Lung (tissue), 12 donors: ENCODE results near the gene TEKTIP1. TPM values are rescaled to one million over a fixed set of nuclear protein-coding genes. Genes with fewer than 3 reads are reported as not detected.
"Not testable (repeated sequence)": the region's sequence is repeated elsewhere in the genome, so short reads cannot be mapped to it uniquely, and the experiment has no call there.

Source experiments
- ATAC-seq: fragments of 200-7000 bp; cut with Tn5 transposase; one replicate; pipeline ENCODE4 v1.9.1; 2020; ENCODE audit warnings: moderate number of reproducible peaks; ENCODE audit not compliant: insufficient read depth, low FRiP score
- DNase-seq, 3 donors: peaks; one replicate each; pipeline ENCODE4 v3.0.0-alpha.2; 2013 to 2017
- H3K27ac ChIP-seq, 2 donors: one replicate each; pipeline ENCODE4 v1.5.1; 2013; ENCODE audit warnings: mild to moderate bottlenecking in 2 of 2, moderate library complexity in 2 of 2, control low read depth in 1 of 2, inconsistent platforms in 1 of 2, low read depth in 1 of 2, low read length in 1 of 2
- H3K27me3 ChIP-seq, 3 donors: one replicate each; pipeline ENCODE4 v1.5.1; 2013; ENCODE audit warnings: low read length in 2 of 3; ENCODE audit not compliant: control insufficient read depth in 3 of 3, insufficient read depth in 3 of 3
- H3K36me3 ChIP-seq, 4 donors: one replicate each; pipeline ENCODE4 v1.5.1; 2013; ENCODE audit warnings: low read length in 4 of 4, mild to moderate bottlenecking in 1 of 4, moderate library complexity in 1 of 4; ENCODE audit not compliant: control insufficient read depth in 4 of 4, insufficient read depth in 4 of 4
- H3K4me1 ChIP-seq, 5 donors: one replicate each; pipeline ENCODE4 v1.5.1; 2013; ENCODE audit warnings: low read length in 5 of 5, mild to moderate bottlenecking in 2 of 5, moderate library complexity in 1 of 5; ENCODE audit not compliant: control insufficient read depth in 5 of 5, insufficient read depth in 5 of 5
- H3K4me3 ChIP-seq: one replicate; pipeline ENCODE4 v1.5.1; 2013; ENCODE audit warnings: mild to moderate bottlenecking, control low read depth, moderate library complexity
- H3K9ac ChIP-seq, 2 donors: one replicate each; pipeline ENCODE4 v1.5.1; 2013; ENCODE audit warnings: low read length in 2 of 2, control low read depth in 1 of 2; ENCODE audit not compliant: insufficient read depth in 1 of 2
- H3K9me3 ChIP-seq, 4 donors: one replicate each; pipeline ENCODE4 v1.5.1; 2013; ENCODE audit warnings: low read length in 3 of 4, mild to moderate bottlenecking in 1 of 4, moderate library complexity in 1 of 4; ENCODE audit not compliant: control insufficient read depth in 4 of 4, insufficient read depth in 3 of 4
- WGBS, 2 donors: extraction: QIAGEN DNeasy Blood & Tissue Kit; methylation state at CpG; one replicate each; pipeline ENCODE4 v1.1.7; 2013; 5-methylcytosine and 5-hydroxymethylcytosine counted together
- polyA plus RNA-seq, 2 donors: library from polyadenylated mRNA; stranded (reverse); fragments of 200-250 nt; gene quantifications; one replicate each; pipeline ENCODE4 v1.2.1, GENCODE V29; 2013
- total RNA-seq, 2 donors: library from RNA; depleted of rRNA in 1 of 2; stranded (reverse); fragments of >200 nt in 1 of 2; gene quantifications; one replicate each; pipeline ENCODE4 v1.2.1, GENCODE V29; 2014 to 2021
- TF ChIP-seq, protein P1 (sequence below): IDR thresholded peaks from 2 replicates; pipeline ENCODE4 v1.5.1; 2012; ENCODE audit warnings: mild to moderate bottlenecking; ENCODE audit errors: control extremely low read depth, extremely low read depth
- donor health status: control.
- donor health status: control.
- donor health status: Bipolar disorder and iron deficiency.
- donor health status: healthy.
- donor health status: DM: yes; HTN: yes; CAD: no.

Gene TEKTIP1
- total and polyA plus RNA-seq, 4 donors = 0.20 to 5.8 (median 0.91) TPM

DNA sequence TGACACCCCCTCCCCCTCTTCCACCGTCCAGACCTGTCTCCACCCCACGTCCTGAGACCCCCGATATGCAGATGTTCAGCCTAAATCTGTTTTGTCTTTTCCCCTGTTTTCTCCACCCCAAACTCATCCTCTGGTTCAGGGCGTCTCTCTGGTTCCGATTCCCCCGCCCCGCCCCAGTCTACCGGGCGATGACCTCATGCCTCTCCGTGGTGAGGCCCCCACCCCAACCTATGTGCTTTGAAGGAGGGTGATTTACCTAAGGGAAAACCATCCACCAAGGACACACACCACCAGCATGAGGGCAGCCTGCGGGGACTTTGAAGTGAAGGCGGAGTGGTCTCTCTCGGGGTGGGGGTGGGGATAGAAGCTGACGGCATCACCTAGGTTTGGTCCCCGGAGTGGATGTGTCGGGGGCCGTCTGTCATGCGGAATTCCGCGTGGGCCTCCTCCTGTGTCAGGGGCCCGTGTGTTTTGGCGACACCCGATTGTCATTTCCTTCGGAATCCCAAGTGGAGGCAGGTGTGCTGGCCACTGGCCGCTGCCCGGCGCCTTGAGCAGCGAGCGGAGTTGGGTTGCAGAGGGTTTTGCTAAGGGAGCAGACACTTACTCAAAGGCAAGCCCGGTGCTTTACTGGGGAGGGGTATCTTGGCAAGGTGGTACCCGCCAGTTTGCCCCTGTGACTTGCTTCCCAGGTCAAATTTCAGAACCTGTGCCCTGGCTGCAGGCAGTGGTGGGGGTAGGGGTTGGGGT lies 31.4 kb upstream of the TEKTIP1 start:
- H3K4me1 ChIP-seq = peaks cover 0 to 18% (median 5%) of the 10 kb centered on the region in 5 donors
- H3K9me3 ChIP-seq = no peaks in the 10 kb centered on the region
- H3K27ac ChIP-seq = peak overlapping the region in 1 of 2 donors; percentile 15
- peaks cover 0 to 15% (median 9%) of the 10 kb centered on the region in 4 donors for H3K36me3 ChIP-seq
- H3K9ac ChIP-seq = peak overlapping the region; percentile 17 to 63
- 38 to 55% methylated on average over 31 of the region's 31 CpGs for WGBS, 2 donors
- no peak for ATAC-seq
- no peaks in the 10 kb centered on the region for H3K27me3 ChIP-seq
- DNase-seq = peak; percentile 21 to 22 (median 22)
- H3K4me3 ChIP-seq = peak overlapping the region; percentile 83
- TF ChIP-seq, protein P1, sequence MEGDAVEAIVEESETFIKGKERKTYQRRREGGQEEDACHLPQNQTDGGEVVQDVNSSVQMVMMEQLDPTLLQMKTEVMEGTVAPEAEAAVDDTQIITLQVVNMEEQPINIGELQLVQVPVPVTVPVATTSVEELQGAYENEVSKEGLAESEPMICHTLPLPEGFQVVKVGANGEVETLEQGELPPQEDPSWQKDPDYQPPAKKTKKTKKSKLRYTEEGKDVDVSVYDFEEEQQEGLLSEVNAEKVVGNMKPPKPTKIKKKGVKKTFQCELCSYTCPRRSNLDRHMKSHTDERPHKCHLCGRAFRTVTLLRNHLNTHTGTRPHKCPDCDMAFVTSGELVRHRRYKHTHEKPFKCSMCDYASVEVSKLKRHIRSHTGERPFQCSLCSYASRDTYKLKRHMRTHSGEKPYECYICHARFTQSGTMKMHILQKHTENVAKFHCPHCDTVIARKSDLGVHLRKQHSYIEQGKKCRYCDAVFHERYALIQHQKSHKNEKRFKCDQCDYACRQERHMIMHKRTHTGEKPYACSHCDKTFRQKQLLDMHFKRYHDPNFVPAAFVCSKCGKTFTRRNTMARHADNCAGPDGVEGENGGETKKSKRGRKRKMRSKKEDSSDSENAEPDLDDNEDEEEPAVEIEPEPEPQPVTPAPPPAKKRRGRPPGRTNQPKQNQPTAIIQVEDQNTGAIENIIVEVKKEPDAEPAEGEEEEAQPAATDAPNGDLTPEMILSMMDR = no peak

DNA sequence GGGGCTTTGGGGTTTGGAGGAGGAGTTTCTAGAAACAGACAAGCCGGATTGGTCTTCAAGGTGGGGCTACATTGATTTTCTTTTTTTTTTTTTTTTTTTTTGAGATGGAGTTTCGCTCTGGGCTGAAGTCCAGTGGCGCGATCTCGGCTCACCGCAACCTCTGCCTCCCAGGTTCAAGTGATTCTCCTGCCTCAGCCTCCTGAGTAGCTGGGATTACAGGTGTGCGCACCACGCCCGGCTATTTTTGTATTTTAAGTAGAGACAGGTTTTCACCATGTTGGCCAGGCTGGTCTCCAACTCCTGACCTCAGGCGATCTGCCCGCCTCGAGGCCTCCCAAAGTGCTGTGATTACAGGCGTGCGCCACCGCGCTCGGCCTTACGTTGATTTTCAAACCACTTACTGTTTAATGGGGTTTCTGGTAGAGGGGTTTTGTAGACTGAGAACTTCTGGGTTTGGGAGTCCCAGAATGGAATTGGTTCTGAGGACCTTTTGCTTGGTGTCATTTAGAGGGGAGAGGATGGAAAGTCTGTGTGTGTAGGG lies 30.8 kb upstream of the TEKTIP1 start:
- DNase-seq, H3K27ac ChIP-seq, H3K4me3 ChIP-seq: not testable (repeated sequence)

DNA sequence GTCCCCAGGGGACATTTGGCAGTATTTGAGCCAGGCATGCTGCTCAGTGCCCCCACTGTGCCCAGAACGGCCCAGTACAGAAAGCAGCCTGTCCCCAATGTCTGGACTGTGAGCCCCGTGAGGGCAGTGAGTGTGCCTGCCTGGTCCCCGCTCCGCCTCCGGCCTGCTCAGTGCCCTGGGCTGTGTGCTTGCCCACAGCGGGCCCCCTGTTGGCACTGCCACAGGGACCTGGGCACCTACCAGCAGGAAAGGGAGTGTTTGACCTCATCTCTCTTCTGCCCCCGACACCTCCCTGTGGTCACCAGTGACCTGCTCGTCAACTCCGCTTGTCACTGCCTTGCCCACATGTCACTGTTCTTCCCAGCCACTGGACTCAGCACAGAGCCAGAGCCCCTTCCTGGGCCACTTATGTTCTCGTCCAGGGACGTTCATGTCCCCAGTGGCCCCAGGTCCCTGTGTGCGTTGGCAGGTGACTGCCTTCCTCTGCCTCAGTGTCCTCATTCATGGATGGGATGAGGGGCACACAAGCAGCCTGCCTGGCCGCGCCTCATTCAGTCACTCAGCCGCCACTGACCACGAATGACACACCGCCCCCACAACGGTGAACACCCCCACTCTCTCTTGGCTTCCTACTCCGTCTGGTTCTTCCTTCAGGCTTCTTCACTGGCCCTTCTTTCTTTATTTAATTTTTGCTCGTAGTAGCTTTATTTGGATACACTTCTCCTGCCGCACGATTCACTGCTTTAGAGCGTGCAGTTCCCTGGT lies 30.0 kb upstream of the TEKTIP1 start:
- TF ChIP-seq, protein P1 = no peak
- no peak overlapping the region for H3K27ac ChIP-seq
- 86 to 88% methylated on average over 23 of the region's 23 CpGs for WGBS, 2 donors
- ATAC-seq = no peak
- H3K4me1 ChIP-seq = peaks cover 0 to 18% (median 5%) of the 10 kb centered on the region in 5 donors
- H3K36me3 ChIP-seq = peaks cover 0 to 15% (median 9%) of the 10 kb centered on the region in 4 donors
- no peak for DNase-seq
- H3K9me3 ChIP-seq = no peaks in the 10 kb centered on the region
- H3K9ac ChIP-seq = no peak overlapping the region
- no peaks in the 10 kb centered on the region for H3K27me3 ChIP-seq
- no peak overlapping the region for H3K4me3 ChIP-seq

More for the DNA sequence above, 30.8 kb upstream of the TEKTIP1 start:
- WGBS, 2 donors = 90 to 94% methylated on average over 17 to 18 of the region's 18 CpGs
- H3K9ac ChIP-seq, H3K27me3 ChIP-seq, ATAC-seq, H3K9me3 ChIP-seq: not testable (repeated sequence)
- peaks cover 0 to 15% (median 9%) of the 10 kb centered on the region in 4 donors for H3K36me3 ChIP-seq
- peaks cover 0 to 18% (median 5%) of the 10 kb centered on the region in 5 donors for H3K4me1 ChIP-seq

DNA sequence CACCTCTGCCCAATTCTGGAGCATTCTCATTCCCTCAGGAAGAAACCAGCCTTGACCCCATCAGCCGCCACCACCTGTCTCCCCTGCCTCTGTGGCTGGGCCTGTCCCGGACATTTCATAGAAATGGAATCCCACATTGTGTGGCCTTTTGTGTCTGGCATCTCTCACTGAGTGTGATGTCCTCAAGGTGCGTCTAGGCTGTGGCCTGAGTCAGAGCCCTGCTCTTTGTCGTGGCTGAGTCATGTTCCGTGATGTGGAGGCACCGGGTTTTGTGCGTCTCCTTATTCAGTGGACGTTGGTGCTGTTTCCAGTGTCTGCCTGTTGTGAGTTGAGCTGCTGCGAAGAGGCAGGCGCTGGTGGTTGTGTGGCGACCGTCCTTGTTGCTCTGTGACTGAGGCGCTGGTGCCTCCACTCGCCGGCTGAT lies 29.4 kb upstream of the TEKTIP1 start:
- H3K27me3 ChIP-seq = no peaks in the 10 kb centered on the region
- peaks cover 0 to 18% (median 5%) of the 10 kb centered on the region in 5 donors for H3K4me1 ChIP-seq

More for the DNA sequence above, 29.4 kb upstream of the TEKTIP1 start:
- Histone ChIP-seq H3K4me3 (no peak overlapping the region), H3K9ac (no peak overlapping the region), H3K36me3 (peaks cover 0 to 15% (median 9%) of the 10 kb centered on the region in 4 donors), H3K9me3 (no peaks in the 10 kb centered on the region), H3K27ac (no peak overlapping the region)
- WGBS, 2 donors = 91 to 92% methylated on average over 15 of the region's 15 CpGs
- ATAC-seq = no peak
- TF ChIP-seq, protein P1 = no peak
- DNase-seq = no peak
